SKM-1 (cell line): Measurements from ENCODE around the gene PRIMPOL.

Experiments used
- DNase-seq: peaks from one replicate; lab custom pipeline; 2025; ENCODE audit not compliant: unreplicated experiment; lab: John Stamatoyannopoulos, UW

Gene PRIMPOL

DNA sequence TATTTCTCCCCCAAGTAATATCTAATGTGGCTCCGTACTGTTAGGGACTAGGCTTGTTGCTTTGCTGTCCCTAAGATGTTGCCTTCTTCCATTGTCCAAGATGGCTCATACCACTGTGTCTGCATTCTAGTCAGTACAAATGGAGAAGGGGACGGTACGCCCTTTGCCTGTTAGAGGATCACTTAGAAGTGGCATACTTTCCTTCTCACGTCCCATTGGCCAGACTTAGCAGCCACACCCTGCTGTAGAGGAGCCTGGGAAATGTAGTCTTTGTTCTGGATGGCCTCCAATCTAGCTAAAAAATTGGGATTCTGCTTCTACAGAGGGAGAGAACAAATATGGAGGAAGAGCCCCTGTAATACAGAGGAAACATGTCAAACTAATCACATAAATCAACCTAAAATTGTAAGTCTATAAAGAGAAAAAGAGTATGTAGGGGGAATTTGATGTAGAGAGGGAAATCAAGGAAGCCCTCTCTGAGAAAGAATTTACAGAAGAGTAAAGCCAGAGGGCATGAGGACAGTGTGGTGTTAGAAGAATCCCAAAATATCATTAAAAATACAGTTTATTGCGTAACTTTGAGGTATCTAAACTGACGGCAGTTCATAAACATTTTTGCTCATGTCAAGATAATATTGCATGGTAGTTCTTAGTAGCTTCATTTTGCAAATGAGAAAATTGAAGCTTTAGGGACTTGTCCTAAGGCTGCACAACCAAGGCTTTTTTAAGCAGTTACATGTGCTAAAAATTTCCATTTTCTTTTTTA, 15.1 kb downstream of the PRIMPOL start:
- DNase-seq: no peak

DNA sequence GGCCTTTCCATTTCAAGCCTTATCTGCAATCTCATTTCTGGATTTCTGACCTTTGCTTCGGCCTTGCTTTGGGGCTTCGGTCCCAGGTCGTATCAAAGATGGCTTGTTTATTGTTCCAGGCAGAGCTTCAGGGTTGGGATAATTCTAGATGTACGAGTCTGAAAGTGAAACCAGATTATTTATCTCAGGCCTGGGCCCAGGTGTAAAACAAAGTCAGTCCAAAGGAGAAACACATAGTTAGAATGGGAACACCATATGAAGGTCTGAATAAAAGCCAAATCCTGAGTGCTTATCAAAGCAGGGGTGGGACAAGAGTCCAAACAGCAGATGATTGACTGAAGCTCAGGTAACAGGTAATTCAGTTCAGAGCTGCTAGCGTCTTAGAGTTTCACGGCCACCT, 17.1 kb downstream of the PRIMPOL start:
- DNase-seq: no peak

DNA sequence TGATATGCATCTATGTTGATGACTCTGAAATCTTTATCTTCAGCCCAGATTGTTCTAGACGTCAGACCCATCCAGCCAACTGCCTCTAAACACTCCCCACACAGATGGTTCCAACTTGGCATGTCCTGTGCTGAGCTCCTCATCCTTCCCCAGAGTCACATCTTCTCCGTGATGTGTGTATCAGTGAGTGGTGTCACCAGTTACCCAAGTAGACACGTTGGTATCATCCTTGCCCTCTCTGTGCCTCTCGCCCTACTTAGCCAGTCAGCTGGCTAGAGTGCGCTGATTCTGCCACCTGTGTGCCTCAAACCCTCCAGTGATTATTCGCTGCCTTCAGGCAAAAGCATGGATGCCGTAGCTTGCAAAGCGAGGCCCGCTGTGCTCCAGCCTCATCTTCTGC, 18.6 kb downstream of the PRIMPOL start:
- no peak for DNase-seq

DNA sequence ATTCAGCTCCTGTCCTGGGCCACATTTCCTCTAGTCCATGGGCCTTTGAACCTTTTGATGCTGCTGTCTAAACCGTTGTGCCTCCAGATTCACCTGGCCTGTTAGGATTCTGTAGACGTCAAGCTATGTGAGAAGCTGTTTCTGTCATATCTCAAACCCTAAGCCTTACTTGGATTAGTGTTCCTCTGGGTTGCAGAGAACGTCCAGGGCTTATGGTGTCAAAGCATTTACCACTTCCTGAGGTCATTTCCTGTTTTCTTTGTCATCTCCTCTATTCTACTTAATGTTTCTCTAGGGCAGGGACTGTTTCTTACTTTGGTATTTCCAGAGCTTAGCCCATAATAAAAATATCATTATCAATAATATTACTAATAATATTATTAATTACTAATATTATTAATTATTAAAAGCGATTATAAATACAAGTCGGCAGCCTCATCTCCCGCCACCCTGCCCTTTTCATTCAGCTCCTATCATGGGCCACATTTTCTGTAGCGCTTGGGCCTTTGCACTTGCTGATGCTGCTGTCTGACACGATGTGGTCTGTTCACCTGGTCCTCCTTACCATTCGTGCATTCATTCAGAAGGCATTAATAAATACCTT, 19.1 kb downstream of the PRIMPOL start:
- no peak for DNase-seq

DNA sequence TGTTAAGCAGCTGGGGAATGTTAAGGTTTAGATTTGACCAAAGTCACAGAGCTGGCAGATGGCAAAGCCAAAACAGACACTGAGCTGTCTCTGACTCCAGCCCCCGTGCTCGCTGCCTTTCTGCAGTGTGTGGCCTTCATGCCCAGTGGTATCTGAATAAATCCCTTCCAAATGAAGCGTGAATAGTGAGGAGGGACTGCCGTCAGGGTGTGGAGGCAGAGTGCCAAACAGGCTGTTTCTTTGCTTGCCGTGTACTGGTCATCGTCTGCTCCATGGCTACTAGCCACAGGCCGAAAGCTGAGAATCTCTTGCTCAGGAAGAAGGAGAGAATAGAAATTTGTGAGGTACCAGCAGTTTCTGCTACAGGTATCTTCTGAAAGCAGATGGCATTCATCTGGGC, 19.7 kb downstream of the PRIMPOL start:
- no peak for DNase-seq

DNA sequence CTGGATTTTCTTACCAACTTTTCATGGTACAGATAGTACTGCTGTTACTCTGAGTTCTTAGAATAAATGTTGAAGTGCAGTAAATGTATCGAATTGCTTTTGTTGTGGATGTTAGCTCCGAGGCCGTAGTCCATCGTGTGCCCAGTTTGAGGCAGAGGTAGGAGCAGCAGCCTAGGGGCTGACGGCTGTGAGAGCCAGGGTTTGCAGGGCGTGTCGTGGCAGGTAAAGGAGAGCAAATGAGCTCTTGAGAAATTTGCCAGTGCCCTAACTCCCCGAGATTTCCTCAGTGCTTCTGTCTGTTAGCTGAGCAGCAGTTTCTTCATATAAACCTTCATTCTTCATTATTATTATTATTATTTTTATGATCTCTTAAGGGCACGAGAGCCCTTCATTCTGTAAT, 21.6 kb downstream of the PRIMPOL start:
- no peak for DNase-seq

DNA sequence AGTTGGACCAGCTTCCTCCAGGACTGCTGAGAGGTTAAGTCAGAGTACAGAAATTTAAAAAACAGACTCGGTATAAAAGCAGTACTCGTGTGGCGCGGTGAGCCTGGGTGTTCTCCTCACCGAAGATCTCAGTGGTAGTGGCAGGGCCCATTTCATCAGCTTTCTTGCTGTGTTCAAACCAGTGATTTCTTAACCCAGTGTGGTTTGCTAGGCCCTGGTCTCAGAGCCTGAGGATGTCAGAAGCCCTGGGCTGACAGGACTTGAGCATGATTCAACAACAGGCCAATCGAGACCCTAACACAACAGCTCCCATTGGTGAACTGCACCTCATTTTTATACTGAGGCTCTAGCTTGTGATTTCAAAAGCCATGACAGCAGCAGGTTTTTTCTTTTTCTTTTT, 23.2 kb downstream of the PRIMPOL start:
- DNase-seq: no peak

DNA sequence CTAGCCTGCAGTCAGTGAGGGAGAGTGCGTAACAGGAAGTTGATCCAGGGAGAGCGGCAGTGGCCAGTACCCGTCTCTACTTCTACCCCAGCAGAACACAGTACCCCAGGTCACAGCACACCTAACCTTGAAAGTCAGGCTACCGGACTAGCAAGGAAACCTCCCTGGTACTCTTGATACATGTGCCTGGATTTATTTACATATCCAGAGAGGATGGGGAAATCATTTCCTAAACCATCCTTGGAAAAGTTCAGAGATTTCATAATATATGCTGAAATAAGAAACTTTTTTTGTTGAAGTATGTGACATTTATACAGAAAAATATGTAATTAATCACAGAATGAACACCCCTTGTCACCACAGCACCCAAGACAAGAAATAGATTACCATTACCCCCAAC, 24.5 kb downstream of the PRIMPOL start:
- no peak for DNase-seq

DNA sequence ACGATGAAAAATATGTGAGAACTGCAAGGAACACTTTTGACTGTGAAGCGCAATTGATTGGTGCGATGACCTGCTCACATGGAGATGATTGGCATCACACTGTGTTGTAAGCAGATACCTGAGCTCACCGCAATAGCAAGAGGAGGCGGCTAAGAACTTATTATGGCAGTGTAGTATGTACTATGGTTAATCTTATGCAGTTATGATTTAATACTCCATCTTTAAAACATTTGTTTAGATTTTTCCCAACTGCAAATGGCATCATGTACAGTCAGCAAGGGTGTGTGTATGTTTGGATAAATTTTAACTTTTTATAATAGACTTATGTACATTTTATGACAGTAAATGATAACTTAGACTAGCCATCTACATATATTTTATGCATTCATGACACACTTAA, 25.5 kb downstream of the PRIMPOL start:
- no peak for DNase-seq

DNA sequence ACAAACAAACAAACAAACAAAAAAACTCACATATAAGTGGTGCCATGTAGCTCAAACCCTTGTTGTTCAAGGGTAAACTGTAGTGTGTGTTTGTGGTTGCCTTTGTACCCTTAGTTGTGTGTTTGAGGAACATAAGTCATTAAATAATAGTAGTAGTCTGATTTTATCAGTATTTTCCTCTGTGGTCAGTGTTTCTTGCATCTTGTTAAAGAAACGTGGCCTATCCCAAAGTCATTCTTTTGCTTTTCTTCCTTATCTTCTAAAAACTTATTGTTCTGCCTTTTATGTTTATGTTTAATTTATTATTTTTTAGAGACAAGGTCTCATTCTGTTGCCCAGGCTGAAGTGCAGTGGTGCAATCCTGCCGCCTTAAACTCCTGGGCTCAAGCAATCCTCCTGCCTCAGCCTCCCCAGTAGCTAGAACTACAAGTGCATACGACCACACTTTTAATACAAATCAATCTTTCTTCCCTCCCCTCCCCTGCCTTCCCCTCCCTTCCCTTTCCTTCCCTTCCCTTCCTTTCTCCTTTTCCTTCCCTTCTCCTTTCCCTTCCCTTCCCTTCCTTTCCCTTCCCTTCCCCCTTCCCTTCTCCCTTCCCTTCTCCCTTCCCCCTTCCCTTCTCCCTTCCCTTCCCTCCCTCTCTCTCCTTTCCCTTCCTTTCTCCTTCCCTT, 26.4 kb downstream of the PRIMPOL start:
- no peak for DNase-seq

DNA sequence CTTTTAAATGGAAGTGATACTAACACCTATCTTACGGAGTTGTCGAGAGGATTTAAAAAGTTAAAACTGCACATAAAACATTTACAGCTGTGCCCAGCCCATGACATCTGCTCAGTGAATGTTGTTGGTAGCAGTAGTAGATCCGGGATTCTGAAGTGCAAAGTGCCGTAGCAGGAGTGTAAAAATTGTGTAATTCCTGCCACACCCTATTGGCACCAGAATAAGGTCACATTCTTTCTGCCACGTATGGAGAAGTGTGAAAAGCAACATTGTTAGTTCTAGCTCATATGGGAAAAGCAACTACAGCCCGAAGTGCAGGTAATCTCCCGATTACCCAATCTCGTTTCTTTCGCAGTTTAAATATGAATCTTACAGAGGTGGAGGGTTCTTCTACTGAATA, 31.2 kb downstream of the PRIMPOL start:
- no peak for DNase-seq

DNA sequence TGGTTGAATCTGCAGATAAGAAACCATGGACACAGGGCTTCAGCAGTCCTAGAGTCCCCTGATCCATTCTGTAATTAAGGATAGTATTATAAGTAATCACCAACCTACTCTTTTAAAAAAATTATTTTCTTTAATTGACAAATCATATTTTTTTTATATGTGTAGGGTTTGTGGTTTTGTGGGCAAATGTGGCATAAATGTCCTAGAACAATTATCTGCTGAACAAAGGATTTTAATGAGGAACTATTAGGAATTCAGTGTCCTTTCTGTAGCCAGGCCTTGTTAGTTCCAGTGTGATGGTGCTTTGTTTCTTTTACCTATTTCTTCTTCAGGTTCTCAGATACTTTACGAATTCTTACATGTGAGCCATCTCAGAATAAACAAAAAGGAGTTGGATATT, 32.4 kb downstream of the PRIMPOL start:
- no peak for DNase-seq

DNA sequence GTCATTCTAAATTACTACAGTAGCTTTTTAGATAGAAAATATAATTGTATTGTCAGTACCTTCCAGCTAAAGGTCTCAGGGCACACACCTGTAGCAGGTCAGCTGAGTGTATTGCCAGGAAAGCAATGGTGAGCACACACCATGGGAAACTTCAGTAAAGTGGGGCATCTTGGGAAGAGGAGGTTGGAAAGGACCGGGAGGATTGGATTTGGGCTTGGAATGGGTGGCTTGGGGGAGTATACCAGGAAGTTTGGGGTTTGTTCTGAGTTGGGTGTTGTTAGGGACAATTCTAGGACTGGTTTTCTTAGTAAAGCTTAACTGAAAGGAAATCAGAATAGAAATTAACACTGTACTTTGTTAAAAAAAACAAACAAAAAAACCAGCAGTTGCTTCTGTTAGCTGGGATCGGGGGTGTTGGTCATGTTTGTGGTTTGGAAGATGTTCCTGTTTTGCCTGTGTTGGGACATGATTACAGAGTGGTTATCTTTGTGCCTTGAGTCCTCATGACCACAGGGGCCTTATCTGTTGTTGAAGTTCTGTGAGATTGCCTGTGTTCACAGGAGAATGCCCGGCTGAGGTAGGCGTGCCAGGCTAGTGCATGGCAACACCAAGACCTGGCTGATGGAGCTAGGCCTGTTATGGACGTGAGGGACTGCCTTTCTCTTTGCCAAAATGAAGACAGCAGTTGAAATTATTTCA, 35.1 kb downstream of the PRIMPOL start:
- DNase-seq: peak; percentile 79

DNA sequence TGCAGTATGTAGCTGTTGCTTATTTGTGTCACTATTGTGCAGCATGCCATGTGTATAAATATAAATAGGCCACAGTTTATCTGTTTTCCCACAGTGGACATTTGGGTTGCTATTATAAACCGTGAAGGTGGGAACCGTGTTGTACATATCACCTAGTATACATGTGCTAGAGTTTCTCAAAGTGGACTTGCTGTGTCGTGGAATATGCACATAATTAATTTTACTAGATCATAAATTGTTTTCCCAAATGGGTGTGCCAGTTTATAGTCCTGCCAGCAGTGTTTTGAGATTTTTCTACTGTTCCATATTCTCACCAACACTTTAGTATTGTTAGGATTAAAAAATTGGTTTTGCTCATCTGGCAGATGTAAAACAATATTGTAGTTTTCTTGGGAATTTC, 38.5 kb downstream of the PRIMPOL start:
- no peak for DNase-seq

DNA sequence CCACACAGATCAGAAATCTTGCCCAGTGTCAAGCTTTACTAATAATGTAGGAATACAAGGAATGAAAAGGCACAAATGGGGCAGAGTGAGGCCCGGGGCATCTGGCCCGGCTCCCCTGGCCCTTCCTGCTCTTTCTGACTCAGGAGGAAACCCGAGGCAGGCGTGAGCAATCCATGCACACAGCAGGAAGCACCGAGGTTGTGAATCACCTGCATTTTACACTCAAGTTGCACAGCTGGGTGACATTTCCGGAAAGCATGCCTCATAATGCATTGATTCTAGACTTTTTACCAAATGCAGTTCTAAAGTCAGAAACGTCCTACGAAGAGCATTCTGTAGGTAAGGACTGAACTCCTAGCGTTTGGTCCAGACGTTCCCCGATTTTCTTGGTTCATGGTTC, 38.9 kb downstream of the PRIMPOL start:
- DNase-seq: no peak

DNA sequence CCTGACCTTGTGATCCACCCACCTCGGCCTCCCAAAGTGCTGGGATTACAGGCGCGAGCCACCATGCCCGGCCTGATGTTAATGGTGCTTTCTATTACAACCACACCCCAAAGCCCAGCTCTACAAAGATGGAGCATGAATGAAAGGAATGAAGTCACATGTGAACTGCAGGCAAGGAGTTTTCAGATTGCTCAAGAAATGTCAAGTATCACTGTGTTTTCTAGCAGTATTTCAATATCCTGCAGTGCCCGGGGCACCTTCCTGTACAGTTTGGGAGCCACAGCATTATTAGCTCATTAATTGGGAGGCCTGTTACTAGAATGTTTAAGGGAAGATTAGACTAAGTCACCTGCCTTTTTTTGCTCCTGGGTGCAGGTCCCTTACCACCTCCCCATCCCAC, 40.1 kb downstream of the PRIMPOL start:
- no peak for DNase-seq

DNA sequence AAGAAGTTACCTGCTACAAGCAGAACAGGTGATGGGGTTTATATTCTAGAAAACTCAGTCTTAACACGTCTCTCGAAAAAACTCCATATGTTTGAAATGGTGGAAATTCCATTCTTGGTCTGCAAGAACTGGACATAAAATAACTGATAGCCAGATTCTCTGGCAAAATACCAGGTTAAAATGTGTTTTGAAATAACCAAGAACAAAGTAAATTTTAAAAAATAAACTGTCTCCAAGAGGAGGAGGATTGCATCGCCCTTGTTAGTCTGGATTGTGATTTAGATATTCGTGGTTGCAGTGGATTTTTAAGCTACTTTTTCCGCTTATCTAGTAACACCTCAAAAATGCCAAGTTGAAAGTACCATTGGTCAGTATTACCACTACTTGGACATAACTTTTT, 43.5 kb downstream of the PRIMPOL start:
- no peak for DNase-seq

DNA sequence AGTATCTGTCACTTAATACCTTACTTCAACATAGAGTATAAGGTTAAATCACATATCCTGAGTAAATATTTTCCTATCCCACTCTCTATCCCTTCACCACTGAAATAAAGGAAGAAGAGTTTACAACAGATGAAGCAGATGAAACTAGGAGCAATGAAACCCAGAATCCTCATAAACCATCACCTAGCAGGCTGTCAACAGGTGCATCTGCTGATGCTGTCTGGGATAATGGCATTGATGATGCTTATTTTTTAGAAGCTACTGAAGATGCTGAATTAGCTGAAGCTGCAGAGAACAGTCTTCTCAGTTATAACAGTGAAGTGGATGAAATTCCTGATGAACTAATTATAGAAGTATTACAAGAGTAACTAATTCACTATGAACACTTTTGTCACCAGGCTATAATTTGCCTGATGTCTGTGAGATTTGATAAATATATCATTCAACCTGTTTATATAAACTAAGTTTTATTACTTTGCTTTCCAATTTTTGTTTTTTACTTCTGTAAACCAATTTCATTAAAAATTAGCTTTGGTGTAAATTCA, 44.9 kb downstream of the PRIMPOL start:
- no peak for DNase-seq

DNA sequence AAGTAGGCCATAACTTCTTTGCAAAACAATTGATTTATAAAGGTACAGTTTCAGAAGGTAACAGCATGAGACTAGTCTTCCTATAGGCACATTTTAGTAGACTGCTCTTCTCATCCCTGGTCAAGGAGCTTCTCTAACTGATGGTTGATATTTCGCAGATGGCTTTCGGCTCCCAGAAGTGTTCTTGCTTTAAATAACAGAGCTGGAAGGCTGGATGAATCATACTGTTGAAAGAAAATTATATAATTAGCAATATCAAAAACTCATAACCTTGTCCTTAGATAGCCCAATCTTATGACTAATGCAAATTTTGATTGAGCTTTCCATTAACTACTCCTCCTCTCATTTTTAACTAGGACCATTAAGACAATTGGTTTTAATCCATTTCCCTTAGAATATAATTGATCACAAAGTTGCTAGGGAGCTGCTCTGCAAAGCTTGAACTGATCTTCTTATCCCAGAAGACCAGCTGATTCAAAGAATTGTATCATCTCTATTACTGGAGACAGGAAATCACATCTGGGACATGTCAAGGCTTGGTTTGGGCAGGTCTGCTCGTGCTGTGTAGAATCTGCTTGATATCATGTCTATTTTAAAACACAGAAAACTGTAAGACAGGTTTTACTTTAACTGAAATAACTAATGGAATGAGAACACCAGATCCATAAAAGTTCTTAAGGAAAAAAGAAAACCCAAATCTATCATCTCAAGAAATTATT, 45.8 kb downstream of the PRIMPOL start:
- DNase-seq: no peak

DNA sequence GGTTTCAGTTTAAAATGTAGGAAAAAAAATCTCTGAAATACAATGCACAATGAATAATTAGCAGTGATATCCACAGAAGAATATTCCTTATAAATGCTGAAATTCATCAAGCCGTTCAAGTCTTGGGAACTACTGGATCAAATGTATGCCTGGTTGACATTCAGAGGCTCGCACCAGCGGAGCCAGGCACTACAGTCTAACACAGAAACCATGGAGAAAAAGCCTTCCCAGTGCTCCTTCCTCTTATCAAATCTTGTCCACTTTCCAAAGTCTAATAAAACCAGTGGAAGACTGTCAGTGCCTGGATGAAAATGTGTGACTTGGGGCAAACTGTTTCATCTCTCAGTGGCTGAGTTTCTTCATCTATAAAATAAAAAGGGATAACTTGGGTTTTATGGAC, 48.4 kb downstream of the PRIMPOL start:
- no peak for DNase-seq

DNA sequence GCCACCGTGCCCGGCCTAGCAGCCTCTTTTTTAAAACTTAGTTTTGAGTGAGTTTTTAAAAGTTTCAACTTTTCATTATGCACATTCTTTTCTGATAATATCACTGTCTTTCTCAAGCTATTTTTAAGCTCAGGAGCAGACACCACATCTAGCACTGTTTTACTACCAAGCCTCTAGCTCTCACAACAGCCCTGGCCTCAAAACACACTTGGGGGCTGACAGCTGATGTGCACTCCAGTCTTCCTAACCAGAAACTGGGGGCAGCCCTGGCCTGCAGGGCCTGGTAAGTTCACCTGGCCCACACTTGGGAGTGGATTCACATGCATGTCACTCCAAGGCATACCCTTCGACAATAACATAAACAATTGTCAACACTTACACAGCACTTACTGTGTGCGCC, 50.4 kb downstream of the PRIMPOL start:
- no peak for DNase-seq
